GM19099 (cell line): Measurements from ENCODE around the gene SLC12A2.

ENCODE experiments used
- POLR2A ChIP-seq: IDR thresholded peaks from 3 replicates; pipeline ENCODE4 v1.6.1; 2011; ENCODE audit warnings: low read depth; ENCODE audit not compliant: insufficient read length; ENCODE audit errors: extremely low read depth

SLC12A2 gene

GRCh38 chr5:128084228-128085167 is 932 bp downstream of the SLC12A2 start:
- TF ChIP-seq POLR2A: no peak

- TF ChIP-seq POLR2A: no peak
These were observed 1.8 kb downstream of the SLC12A2 start for GRCh38 chr5:128085413-128085812.

- TF ChIP-seq POLR2A: no peak
These were observed 8.0 kb downstream of the SLC12A2 start for GRCh38 chr5:128091579-128091978.

GRCh38 chr5:128092144-128092543 is 8.6 kb downstream of the SLC12A2 start:
- TF ChIP-seq POLR2A: no peak

GRCh38 chr5:128093368-128093767 is 9.8 kb downstream of the SLC12A2 start:
- TF ChIP-seq POLR2A: no peak

- no peak for TF ChIP-seq POLR2A
These were observed 13.7 kb downstream of the SLC12A2 start for GRCh38 chr5:128097224-128097623.

GRCh38 chr5:128097781-128098180 is 14.2 kb downstream of the SLC12A2 start:
- TF ChIP-seq POLR2A: no peak

GRCh38 chr5:128099944-128100343 is 16.4 kb downstream of the SLC12A2 start:
- TF ChIP-seq POLR2A: no peak

- no peak for TF ChIP-seq POLR2A
These were observed 17.4 kb downstream of the SLC12A2 start for GRCh38 chr5:128100860-128101557.

- TF ChIP-seq POLR2A: no peak
These were observed 18.1 kb downstream of the SLC12A2 start for GRCh38 chr5:128101676-128102075.

GRCh38 chr5:128105203-128105602 is 21.6 kb downstream of the SLC12A2 start:
- TF ChIP-seq POLR2A: no peak

GRCh38 chr5:128109138-128109537 is 25.6 kb downstream of the SLC12A2 start:
- no peak for TF ChIP-seq POLR2A

GRCh38 chr5:128109766-128110165 is 26.2 kb downstream of the SLC12A2 start:
- no peak for TF ChIP-seq POLR2A

GRCh38 chr5:128111818-128112448 is 28.4 kb downstream of the SLC12A2 start:
- TF ChIP-seq POLR2A: no peak

- TF ChIP-seq POLR2A: no peak
These were observed 32.9 kb downstream of the SLC12A2 start for GRCh38 chr5:128116445-128116844.
